Small intestine (tissue), 16 donors: ENCODE measurements around the gene LARGE2. TPM values are rescaled to one million over a fixed set of nuclear protein-coding genes. Genes with fewer than 3 reads are reported as not detected.

Experiments
- DNase-seq, 2 donors: peaks; one replicate each; pipeline versions ENCODE4 v3.0.0 to v3.0.0-alpha.2; 2013
- FAIRE-seq: peaks from 2 replicates; lab custom pipeline; 2012; peaks lifted over from hg19 to GRCh38; lab: Jason Lieb, UNC
- H3K27ac ChIP-seq, 3 donors: one replicate each; pipeline ENCODE4 v1.5.1; 2013; ENCODE audit warnings: low read length in 2 of 3, mild to moderate bottlenecking in 2 of 3, control low read depth in 1 of 3, inconsistent platforms in 1 of 3, low read depth in 1 of 3, moderate library complexity in 1 of 3
- H3K27me3 ChIP-seq, 3 donors: one replicate each; pipeline ENCODE4 v1.6.1; 2013; ENCODE audit warnings: low read length in 3 of 3, inconsistent platforms in 1 of 3; ENCODE audit not compliant: control insufficient read depth in 3 of 3, insufficient read depth in 3 of 3
- H3K36me3 ChIP-seq, 3 donors: one replicate each; pipeline ENCODE4 v1.6.1; 2013; ENCODE audit warnings: low read length in 3 of 3, inconsistent platforms in 1 of 3, low read depth in 1 of 3, mild to moderate bottlenecking in 1 of 3, moderate library complexity in 1 of 3; ENCODE audit not compliant: control insufficient read depth in 3 of 3, insufficient read depth in 2 of 3
- H3K4me1 ChIP-seq, 3 donors: one replicate each; pipeline ENCODE4 v1.6.1; 2013; ENCODE audit warnings: low read length in 2 of 3, inconsistent platforms in 1 of 3, low read depth in 1 of 3, mild to moderate bottlenecking in 1 of 3, moderate library complexity in 1 of 3; ENCODE audit not compliant: control insufficient read depth in 3 of 3, insufficient read depth in 2 of 3
- H3K4me3 ChIP-seq, 3 donors: one replicate each; pipeline ENCODE4 v1.5.1; 2013; ENCODE audit warnings: low read length in 3 of 3, control low read depth in 1 of 3, inconsistent platforms in 1 of 3, low read depth in 1 of 3, mild to moderate bottlenecking in 1 of 3, moderate library complexity in 1 of 3
- H3K9me3 ChIP-seq, 2 donors: one replicate each; pipeline ENCODE4 v1.6.1; 2013; ENCODE audit warnings: low read depth in 1 of 2, low read length in 1 of 2; ENCODE audit not compliant: control insufficient read depth in 2 of 2, insufficient read depth in 1 of 2
- WGBS, 3 donors: extraction: QIAGEN DNeasy Blood & Tissue Kit; methylation state at CpG; one replicate each; pipeline ENCODE4 v1.1.7; 2013; 5-methylcytosine and 5-hydroxymethylcytosine counted together
- long read RNA-seq, 10 donors: transcript quantifications; one replicate each; lab custom pipeline, GENCODE V29; 2026
- polyA plus RNA-seq, 4 donors: library from polyadenylated mRNA; stranded (reverse) in 3 of 4; unstranded in 1 of 4; fragments of 200-250 nt in 3 of 4; fragments of 120-200 nt in 1 of 4; gene quantifications; one replicate each; pipeline versions ENCODE4 v1.2.1 to v1.2.3, GENCODE V29; 2013
- donor health status: healthy with polysubstance abuse.
- donor health status: control.
- donor health status: control.
- donor health status: Bipolar disorder and iron deficiency.
- donor health status: healthy.

Gene LARGE2
- polyA plus RNA-seq: 10 to 100 TPM in 1 of 4 donors, 1 to 10 TPM in 1, under 1 TPM in 2; 0.22 to 10.7 (median 1.9) TPM
- long read RNA-seq, donor 1: 0 reads
- long read RNA-seq, donor 2: 0 reads
- long read RNA-seq, donor 3: 0 reads
- long read RNA-seq, donor 4: 0 reads
- long read RNA-seq, donor 5: 0 reads
- long read RNA-seq, donor 6: 0 reads
- long read RNA-seq, donor 7: 0 reads
- long read RNA-seq, donor 8: 0 reads
- long read RNA-seq, donor 9: 0 reads
- long read RNA-seq, donor 10, partial matches to known transcripts: 0 of 1 reads
- long read RNA-seq, donor 10, other reads (novel, unspliced or antisense): 0 of 1 reads

DNA sequence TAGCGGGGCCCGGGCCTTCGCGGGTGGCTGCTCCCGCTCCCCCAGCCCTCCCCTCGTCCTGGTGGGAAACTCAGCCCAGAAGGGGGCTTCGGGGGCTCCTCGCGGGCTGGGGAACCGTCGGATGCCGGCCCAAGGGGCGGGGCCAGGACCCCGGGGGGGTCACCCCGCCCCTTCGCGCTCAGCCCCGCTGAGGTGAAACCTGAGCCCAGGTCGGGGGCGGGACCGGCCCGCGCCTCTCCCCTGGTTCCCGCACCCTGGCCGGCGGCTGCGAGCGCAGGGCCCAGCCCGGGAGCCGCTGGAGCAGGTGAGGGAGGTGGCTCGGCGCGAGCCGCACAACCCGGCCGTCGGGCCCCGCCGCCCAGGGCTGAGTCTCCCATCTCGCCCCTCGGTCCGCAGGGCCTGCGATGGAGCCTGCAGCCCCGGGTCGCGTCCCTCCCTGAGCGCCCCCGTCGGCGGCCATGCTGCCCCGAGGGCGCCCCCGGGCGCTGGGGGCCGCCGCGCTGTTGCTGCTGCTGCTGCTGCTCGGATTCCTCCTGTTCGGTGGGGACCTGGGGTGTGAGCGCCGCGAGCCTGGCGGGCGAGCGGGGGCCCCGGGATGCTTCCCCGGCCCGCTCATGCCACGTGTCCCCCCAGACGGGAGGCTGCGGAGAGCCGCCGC lies at the start of gene LARGE2:
TSS of gene LARGE2 (plus strand) at position 232 of the 658 bp plus-strand sequence. CDS start at position 459, 227 bp downstream.
- 1 to 2% (median 1%) methylated on average over 38 to 73 of the region's 73 CpGs for WGBS, 3 donors
- Histone ChIP-seq H3K4me3 (peak within 1 kb of the TSS; percentile 30 to 41 (median 31)), H3K27me3 (peaks cover 0 to 22% (median 3%) of the 10 kb centered on the region in 3 donors), H3K9me3 (no peaks in the 10 kb centered on the region), H3K27ac (peak within 1 kb of the TSS in 2 of 3 donors; percentile 51 to 58), H3K36me3 (peaks cover 0 to 13% (median 0%) of the 10 kb centered on the region in 3 donors), H3K4me1 (peaks cover 0 to 16% (median 3%) of the 10 kb centered on the region in 3 donors)
- FAIRE-seq (no peak), DNase-seq (peak in 1 of 2 donors; percentile 46)

DNA sequence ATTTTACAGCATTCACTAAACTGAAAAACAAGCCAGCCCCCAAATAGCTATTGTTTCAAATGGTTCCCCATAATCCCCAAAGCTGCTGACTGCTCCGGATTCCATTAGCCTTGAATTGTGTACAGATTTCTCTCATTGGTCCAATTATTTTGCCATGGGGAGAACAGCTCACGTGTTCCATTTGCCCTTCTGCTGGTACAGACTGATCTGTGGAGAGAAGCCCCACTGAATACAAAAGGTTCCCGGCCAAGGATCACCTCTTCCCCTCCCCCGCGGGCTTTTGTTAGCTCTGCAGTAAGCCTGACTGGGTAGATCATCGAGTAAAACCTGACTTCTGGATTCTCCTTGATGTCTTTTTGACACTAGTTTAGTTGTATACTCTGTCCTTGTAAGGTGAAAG lies 46.1 kb upstream of the LARGE2 start:
- no peak for DNase-seq
- Histone ChIP-seq H3K27ac (no peak overlapping the region), H3K27me3 (no peaks in the 10 kb centered on the region), H3K9me3 (no peaks in the 10 kb centered on the region), H3K4me3 (no peak overlapping the region), H3K36me3 (peaks cover 11 to 64% (median 16%) of the 10 kb centered on the region in 3 donors), H3K4me1 (no peaks in the 10 kb centered on the region)
- 69 to 78% (median 75%) methylated on average over 6 of the region's 6 CpGs for WGBS, 3 donors
- no peak for FAIRE-seq

DNA sequence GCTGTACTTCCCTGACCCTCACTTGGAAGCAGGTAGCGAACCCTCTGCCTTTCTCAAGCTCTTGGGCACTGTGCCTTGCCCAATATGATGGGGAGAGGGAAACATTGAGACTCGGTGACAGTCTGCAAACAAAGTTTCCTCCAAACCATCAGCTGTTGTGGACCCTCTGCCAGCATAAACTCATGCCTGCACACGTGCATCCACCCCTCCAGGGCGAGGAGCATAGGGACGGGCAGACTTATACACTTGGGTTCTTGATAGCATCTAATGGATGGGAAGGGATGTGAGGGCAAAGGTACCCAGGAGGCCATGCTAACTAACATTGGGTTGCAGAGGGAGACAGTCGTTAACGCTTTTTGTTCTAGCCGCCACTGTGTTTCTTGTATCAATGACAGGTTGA lies 45.2 kb upstream of the LARGE2 start:
- no peaks in the 10 kb centered on the region for H3K4me1 ChIP-seq
- no peaks in the 10 kb centered on the region for H3K9me3 ChIP-seq
- no peak for FAIRE-seq
- no peak for DNase-seq
- H3K27me3 ChIP-seq: no peaks in the 10 kb centered on the region
- no peak overlapping the region for H3K4me3 ChIP-seq
- H3K27ac ChIP-seq: no peak overlapping the region
- peaks cover 12 to 64% (median 13%) of the 10 kb centered on the region in 3 donors for H3K36me3 ChIP-seq
- WGBS, 3 donors: 91 to 92% (median 92%) methylated on average over 8 of the region's 8 CpGs

DNA sequence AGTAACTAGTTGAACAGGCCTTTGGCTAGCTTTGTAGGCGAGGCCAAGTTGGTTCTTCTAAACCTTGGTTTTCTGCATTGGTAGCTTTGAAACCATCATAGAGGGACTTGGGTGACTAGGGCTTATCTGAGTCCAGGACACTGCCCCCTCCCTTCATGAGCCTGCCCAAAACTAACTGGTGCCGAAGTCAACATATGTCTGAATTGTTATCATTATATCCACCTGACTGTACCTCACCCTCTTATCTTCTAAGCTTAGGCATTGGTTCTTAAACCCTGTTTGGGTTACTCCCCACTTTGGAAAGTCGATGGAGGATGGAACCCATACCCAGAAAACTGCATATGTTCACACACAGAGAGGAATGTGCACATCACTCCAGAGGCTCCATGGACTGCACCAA lies 44.6 kb upstream of the LARGE2 start:
- WGBS, 3 donors: 96% methylated on average over 3 of the region's 3 CpGs
- Histone ChIP-seq H3K4me3 (no peak overlapping the region), H3K9me3 (no peaks in the 10 kb centered on the region), H3K27ac (no peak overlapping the region), H3K27me3 (no peaks in the 10 kb centered on the region), H3K4me1 (no peaks in the 10 kb centered on the region), H3K36me3 (peaks cover 12 to 65% (median 13%) of the 10 kb centered on the region in 3 donors)
- no peak for DNase-seq
- no peak for FAIRE-seq

DNA sequence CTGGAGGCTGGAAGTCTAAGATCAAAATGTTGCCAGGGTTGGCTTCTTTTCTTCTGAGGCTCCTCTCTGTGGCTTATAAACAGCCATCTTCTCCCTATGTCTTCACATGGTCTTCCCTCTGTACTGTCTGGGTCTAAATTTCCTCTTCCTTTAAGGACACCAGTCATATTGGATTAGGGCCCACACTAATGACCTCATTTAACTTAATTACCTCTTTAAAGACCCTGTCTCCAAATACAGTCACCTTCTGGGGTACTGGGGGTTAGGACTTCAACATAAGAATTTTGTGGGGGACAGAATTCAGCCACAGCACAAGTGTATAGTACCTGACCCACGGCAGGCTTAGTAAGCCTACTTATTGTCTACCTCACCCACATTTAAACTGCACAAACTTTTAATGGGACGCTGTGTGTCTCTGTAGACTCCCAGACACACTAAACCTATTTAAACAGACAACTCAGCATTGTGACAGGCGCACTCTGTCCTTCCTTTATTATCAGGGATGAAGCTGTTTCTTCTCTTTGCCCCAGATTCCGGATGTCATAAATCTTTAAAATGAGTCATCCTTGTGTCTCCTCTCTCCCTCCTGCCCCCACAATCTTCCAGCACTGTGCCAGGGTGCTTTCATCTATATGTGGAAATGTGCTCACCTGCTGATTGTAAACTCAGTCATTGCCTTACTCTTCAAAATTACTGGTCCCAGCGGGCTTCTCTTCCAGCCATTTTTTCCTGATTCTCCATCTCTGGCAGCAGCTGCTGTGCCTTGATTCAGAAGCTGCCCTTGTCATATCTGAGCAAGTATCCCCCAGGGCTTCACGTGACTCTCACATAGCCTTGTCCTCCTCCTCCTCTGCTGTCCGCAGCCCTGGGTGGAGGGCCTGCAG lies 42.4 kb upstream of the LARGE2 start:
- DNase-seq (no peak), FAIRE-seq (no peak)
- H3K27me3 ChIP-seq: no peaks in the 10 kb centered on the region
- H3K4me3 ChIP-seq: no peak overlapping the region
- H3K27ac ChIP-seq: no peak overlapping the region
- H3K9me3 ChIP-seq: no peaks in the 10 kb centered on the region
- 82 to 90% (median 83%) methylated on average over 7 of the region's 7 CpGs for WGBS, 3 donors
- H3K4me1 ChIP-seq: no peaks in the 10 kb centered on the region
- H3K36me3 ChIP-seq: peaks cover 9 to 61% (median 13%) of the 10 kb centered on the region in 3 donors

DNA sequence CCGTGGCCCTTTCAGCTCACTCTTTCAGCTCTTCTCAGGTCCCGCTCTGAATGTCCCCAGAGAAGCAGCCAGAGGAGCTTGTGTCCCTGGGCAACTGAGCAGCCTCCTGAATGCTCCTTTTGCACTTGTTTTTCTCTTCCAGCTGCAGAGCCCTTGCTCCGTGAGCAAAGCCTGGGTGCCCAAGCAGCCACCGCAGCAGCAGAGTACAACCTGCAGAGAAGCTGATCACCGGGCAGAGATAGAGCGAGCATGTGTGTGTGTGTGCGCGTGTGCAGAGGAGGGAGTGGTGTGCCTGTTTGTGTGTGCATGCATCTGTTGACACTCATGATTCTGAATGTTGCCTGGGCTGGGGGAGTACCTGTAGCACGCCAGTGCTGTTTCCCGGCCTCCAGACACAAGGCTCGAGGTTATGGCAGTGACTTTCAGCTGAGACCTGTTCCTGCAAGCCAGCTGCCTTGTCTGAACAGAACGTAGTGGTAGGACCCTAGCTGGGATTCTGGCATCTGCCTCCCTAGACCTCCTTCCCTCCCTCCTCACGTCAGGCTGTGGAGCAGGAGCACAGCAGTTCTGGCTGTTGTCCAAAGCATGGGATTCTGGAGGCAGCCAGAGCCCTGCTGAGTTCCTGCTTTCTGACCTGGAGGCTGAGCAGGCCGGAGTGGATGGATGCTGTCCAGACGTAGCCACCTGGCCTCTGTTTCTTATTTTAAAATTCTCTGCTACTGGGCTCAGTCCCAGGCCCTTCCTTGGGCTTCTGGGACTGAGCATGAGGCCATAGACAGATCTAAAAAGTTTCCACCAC lies 41.5 kb upstream of the LARGE2 start:
- H3K27ac ChIP-seq: no peak overlapping the region
- H3K4me1 ChIP-seq: peaks cover 0 to 3% (median 0%) of the 10 kb centered on the region in 3 donors
- no peak overlapping the region for H3K4me3 ChIP-seq
- FAIRE-seq: no peak
- DNase-seq: no peak
- H3K9me3 ChIP-seq: no peaks in the 10 kb centered on the region
- H3K27me3 ChIP-seq: peaks cover 0 to 3% (median 0%) of the 10 kb centered on the region in 3 donors
- H3K36me3 ChIP-seq: peaks cover 6 to 54% (median 11%) of the 10 kb centered on the region in 3 donors
- 90 to 94% (median 92%) methylated on average over 15 of the region's 15 CpGs for WGBS, 3 donors

DNA sequence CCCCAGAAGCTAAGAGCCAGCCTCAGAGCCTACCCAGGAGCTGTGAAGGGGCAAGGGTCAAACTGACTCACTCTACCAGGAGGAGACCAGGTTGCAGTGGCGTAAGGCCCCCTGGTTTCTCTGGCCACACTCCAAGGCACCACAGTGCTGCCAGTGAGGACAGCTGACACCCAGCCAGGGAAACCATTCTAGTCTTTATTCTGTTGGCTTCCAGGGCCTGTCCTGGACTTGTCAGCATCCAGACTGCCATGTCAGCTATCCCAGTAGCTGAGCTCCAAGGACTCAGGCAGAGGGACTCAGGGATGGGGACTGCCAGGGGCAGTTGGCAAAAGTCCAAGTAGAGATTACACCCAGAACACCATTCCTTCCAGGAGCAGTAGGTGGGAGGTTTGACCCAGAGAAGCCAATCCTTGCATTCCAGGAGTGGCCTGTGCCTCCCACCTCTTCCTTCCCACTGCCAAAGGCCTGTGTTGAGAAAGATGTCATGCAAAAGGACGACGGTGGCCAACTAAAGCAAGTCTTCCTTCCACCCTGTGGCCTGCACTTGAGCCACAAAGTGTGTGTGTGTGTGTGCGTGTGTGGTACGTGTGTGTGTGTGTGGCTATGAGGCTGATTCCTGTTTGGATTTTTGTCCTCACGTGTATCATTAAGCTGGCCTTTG lies 40.6 kb upstream of the LARGE2 start:
- no peak overlapping the region for H3K4me3 ChIP-seq
- FAIRE-seq: no peak
- H3K4me1 ChIP-seq: peaks cover 0 to 4% (median 0%) of the 10 kb centered on the region in 3 donors
- 78 to 89% (median 87%) methylated on average over 6 of the region's 6 CpGs for WGBS, 3 donors
- peaks cover 0 to 10% (median 0%) of the 10 kb centered on the region in 3 donors for H3K27me3 ChIP-seq
- peaks cover 4 to 50% (median 8%) of the 10 kb centered on the region in 3 donors for H3K36me3 ChIP-seq
- no peak for DNase-seq
- no peak overlapping the region for H3K27ac ChIP-seq
- H3K9me3 ChIP-seq: no peaks in the 10 kb centered on the region
